OCI-LY7 (cell line): ENCODE results near the gene PPTC7. TPM values are rescaled to one million over a fixed set of nuclear protein-coding genes. Genes with fewer than 3 reads are reported as not detected.

Source experiments
- BruUV-seq: library from RNA; stranded (reverse); fragments of 400-500 nt; replicated peaks from 2 replicates; lab custom pipeline; 2021; lab: Mats Ljungman, UMichigan
- CTCF ChIA-PET: fragments of 300-600 bp; sonication (Branson Sonifier 250); formaldehyde crosslinking; loops from one replicate; lab custom pipeline; 2022; ENCODE audit warnings: antibody characterized with exemption; ENCODE audit not compliant: unreplicated experiment; lab: Charles Lee
- POLR2A ChIA-PET: fragments of 300-600 bp; sonication (Branson Sonifier 250); formaldehyde crosslinking; loops from one replicate; lab custom pipeline; 2022; ENCODE audit warnings: antibody characterized with exemption; lab: Charles Lee
- DNase-seq: peaks from one replicate; pipeline ENCODE4 v3.0.0-alpha.2; 2015; ENCODE audit warnings: low spot score
- H2AFZ ChIP-seq: fragments of 200-600 bp; sonication (generic), shearing (Covaris generic); 2 replicates; pipeline ENCODE4 v1.6.1; 2014; ENCODE audit warnings: mild to moderate bottlenecking, antibody characterized with exemption, low read length, moderate library complexity
- H3K27ac ChIP-seq: fragments of 200-600 bp; sonication (generic); 2 replicates; pipeline ENCODE4 v1.5.1; 2014; ENCODE audit warnings: mixed run types, low read depth, mild to moderate bottlenecking, moderate library complexity, low read length, inconsistent platforms; ENCODE audit not compliant: poor library complexity, severe bottlenecking
- H3K36me3 ChIP-seq: fragments of 200-600 bp; sonication (generic); 2 replicates; pipeline ENCODE4 v1.6.1; 2014; ENCODE audit warnings: mild to moderate bottlenecking, antibody characterized with exemption, low read length, moderate library complexity, mixed read lengths; ENCODE audit not compliant: insufficient read depth
- H3K4me1 ChIP-seq: fragments of 200-600 bp; sonication (generic); 2 replicates; pipeline ENCODE4 v1.5.1; 2014; ENCODE audit warnings: mild to moderate bottlenecking, low read length; ENCODE audit not compliant: insufficient read depth, poor library complexity, severe bottlenecking
- H3K4me2 ChIP-seq: fragments of 200-600 bp; sonication (generic); 2 replicates; pipeline ENCODE4 v1.6.1; 2014; ENCODE audit warnings: mild to moderate bottlenecking, low read length
- H3K4me3 ChIP-seq: fragments of 200-600 bp; sonication (generic); 2 replicates; pipeline ENCODE4 v1.5.1; 2014; ENCODE audit warnings: mild to moderate bottlenecking, low read depth, low read length; ENCODE audit not compliant: poor library complexity, severe bottlenecking
- H3K79me2 ChIP-seq: fragments of 200-600 bp; sonication (generic); 2 replicates; pipeline ENCODE4 v1.6.1; 2016; ENCODE audit warnings: low read depth, mild to moderate bottlenecking, low read length, moderate library complexity, mixed read lengths; ENCODE audit not compliant: insufficient read depth
- H3K9me2 ChIP-seq: fragments of 200-600 bp; sonication (generic); 2 replicates; pipeline ENCODE4 v1.6.1; 2016; ENCODE audit warnings: mild to moderate bottlenecking, low read length, mixed read lengths; ENCODE audit not compliant: insufficient read depth
- H3K9me3 ChIP-seq: fragments of 200-600 bp; sonication (generic); 2 replicates; pipeline ENCODE4 v1.6.1; 2014; ENCODE audit warnings: mild to moderate bottlenecking, mixed run types, low read length, mixed read lengths
- H4K20me1 ChIP-seq: fragments of 200-600 bp; sonication (generic); 2 replicates; pipeline ENCODE4 v1.6.1; 2014; ENCODE audit warnings: mild to moderate bottlenecking, antibody characterized with exemption, low read length, moderate library complexity, mixed read lengths; ENCODE audit not compliant: insufficient read depth
- CTCF ChIP-seq: fragments of 200-600 bp; sonication (generic); conservative IDR thresholded peaks from 2 replicates; pipeline ENCODE4 v1.5.1; 2014; ENCODE audit warnings: mild to moderate bottlenecking, antibody characterized with exemption, low read length, moderate library complexity, mixed read lengths
- EZH2phosphoT487 ChIP-seq: fragments of 200-600 bp; sonication (generic); IDR thresholded peaks from 2 replicates; pipeline ENCODE4 v1.6.1; 2018; ENCODE audit warnings: low read depth, borderline replicate concordance, mild to moderate bottlenecking, mixed run types, antibody characterized with exemption, low read length, moderate library complexity, mixed read lengths
- intact Hi-C: fragments of 100-400 bp; cut with micrococcal nuclease; formaldehyde crosslinking; loops from one replicate; pipeline ENCODE4 v1.10.0; 2022; ENCODE audit not compliant: unreplicated experiment
- total RNA-seq, 2 experiments: library from RNA; depleted of rRNA in 1 of 2; stranded (reverse); fragments of >200 nt in 1 of 2; shearing (Covaris generic) in 1 of 2; gene quantifications; 2 replicates each; pipeline ENCODE4 v1.2.3, GENCODE V29; 2014 to 2022

PPTC7 gene
- total RNA-seq, 2 experiments from 2014 or later, result 11.4 to 29.7 TPM

GRCh38 chr12:110508071-110508586 lies 75.0 kb downstream of the PPTC7 start:
- intact Hi-C loops, result no loop called here
- BruUV-seq, result no TSS peak
- no peaks in the 10 kb centered on the region for H3K9me3 ChIP-seq
- no peaks in the 10 kb centered on the region for H3K4me1 ChIP-seq
- no peak overlapping the region for H3K4me3 ChIP-seq
- H4K20me1 ChIP-seq, result no peaks in the 10 kb centered on the region
- TF ChIP-seq CTCF (no peak), EZH2phosphoT487 (no peak)
- no peaks in the 10 kb centered on the region for H3K9me2 ChIP-seq
- no peaks in the 10 kb centered on the region for H3K79me2 ChIP-seq
- H2AFZ ChIP-seq, result no peak overlapping the region
- DNase-seq, result no peak
- ChIA-PET POLR2A (interaction anchor here (0.8 to 2.7 kb wide), 4 partner anchors 26 to 108 kb away, joined by 3 to 6 read pairs (median 5); no protein-coding TSS in a partner anchor), CTCF (interaction anchor here (0.5 to 0.6 kb wide), 2 partner anchors 112 to 255 kb away, joined by 3 read pairs; no protein-coding TSS in a partner anchor)
- H3K36me3 ChIP-seq, result no peaks in the 10 kb centered on the region
- no peak overlapping the region for H3K27ac ChIP-seq
- no peak overlapping the region for H3K4me2 ChIP-seq

GRCh38 chr12:110505332-110505731 lies 77.8 kb downstream of the PPTC7 start:
- no peaks in the 10 kb centered on the region for H3K9me3 ChIP-seq
- BruUV-seq, result no TSS peak
- H3K4me2 ChIP-seq, result no peak overlapping the region
- no peaks in the 10 kb centered on the region for H4K20me1 ChIP-seq
- no peak overlapping the region for H3K4me3 ChIP-seq
- H3K79me2 ChIP-seq, result peaks cover 14% of the 10 kb centered on the region
- H3K36me3 ChIP-seq, result no peaks in the 10 kb centered on the region
- ChIA-PET POLR2A (interaction anchor here (0.5 to 1.0 kb wide), 4 partner anchors 19 to 100 kb away, joined by 3 to 5 read pairs (median 4); partner anchors contain the start of gene ARPC3), CTCF (no interaction called here)
- peaks cover 11% of the 10 kb centered on the region for H3K4me1 ChIP-seq
- H3K9me2 ChIP-seq, result no peaks in the 10 kb centered on the region
- no peak for TF ChIP-seq EZH2phosphoT487
- no peak for TF ChIP-seq CTCF
- intact Hi-C loops, result no loop called here
- DNase-seq, result no peak
- H3K27ac ChIP-seq, result no peak overlapping the region
- no peak overlapping the region for H2AFZ ChIP-seq

DNA sequence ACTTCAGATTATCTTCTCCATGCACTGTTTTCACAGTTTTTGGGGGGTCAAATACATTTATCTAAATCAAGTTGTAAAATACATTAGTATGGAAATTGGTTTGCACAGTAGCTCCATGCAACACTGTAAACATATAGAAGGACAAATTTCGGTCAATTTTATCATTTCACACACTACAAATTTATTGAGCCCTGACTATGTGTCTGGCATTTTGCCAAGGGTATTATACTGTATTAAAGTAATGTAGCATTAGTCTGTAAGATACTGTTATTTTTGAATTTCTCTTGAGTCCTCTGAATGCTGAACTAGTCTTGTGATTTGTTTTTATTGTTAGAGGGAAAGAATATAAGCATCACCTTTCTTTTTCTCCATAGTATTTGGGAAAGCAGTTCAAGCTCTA lies 79.7 kb downstream of the PPTC7 start:
- peaks cover 29% of the 10 kb centered on the region for H3K4me1 ChIP-seq
- POLR2A ChIA-PET, result interaction anchor here (0.5 to 1.3 kb wide), 7 partner anchors 11 to 453 kb away, joined by 3 to 4 read pairs (median 3); no protein-coding TSS in a partner anchor
- H3K4me3 ChIP-seq, result no peak overlapping the region
- intact Hi-C loops, result loop anchor here (2.0 kb wide), 1 partner anchor 53 kb away; the partner anchor contains the start of gene ARPC3
- 0 out of 2 replicates have a peak overlapping the region, but pooled peaks have one; percentile 16 for H2AFZ ChIP-seq
- H3K4me2 ChIP-seq, result no peak overlapping the region
- H3K79me2 ChIP-seq, result peaks cover 33% of the 10 kb centered on the region
- H3K9me2 ChIP-seq, result no peaks in the 10 kb centered on the region
- DNase-seq, result no peak
- no peak for TF ChIP-seq EZH2phosphoT487
- TF ChIP-seq CTCF, result no peak
- H3K9me3 ChIP-seq, result no peaks in the 10 kb centered on the region
- BruUV-seq, result no TSS peak
- H3K27ac ChIP-seq, result no peak overlapping the region
- H4K20me1 ChIP-seq, result no peaks in the 10 kb centered on the region
- CTCF ChIA-PET, result interaction anchor here (0.6 to 1.0 kb wide), 2 partner anchors 10 to 35 kb away, joined by 3 to 4 read pairs; partner anchors contain the start of gene FAM216A
- peaks cover 14% of the 10 kb centered on the region; the same call in 1 of the 2 replicates for H3K36me3 ChIP-seq
